ENCODE results near the gene AP2A2. TPM values are rescaled to one million over a fixed set of nuclear protein-coding genes. Genes with fewer than 3 reads are reported as not detected.

Gene AP2A2
- polyA plus RNA-seq, 3 donors, result 5.7 to 61.0 (median 8.2) TPM

DNA sequence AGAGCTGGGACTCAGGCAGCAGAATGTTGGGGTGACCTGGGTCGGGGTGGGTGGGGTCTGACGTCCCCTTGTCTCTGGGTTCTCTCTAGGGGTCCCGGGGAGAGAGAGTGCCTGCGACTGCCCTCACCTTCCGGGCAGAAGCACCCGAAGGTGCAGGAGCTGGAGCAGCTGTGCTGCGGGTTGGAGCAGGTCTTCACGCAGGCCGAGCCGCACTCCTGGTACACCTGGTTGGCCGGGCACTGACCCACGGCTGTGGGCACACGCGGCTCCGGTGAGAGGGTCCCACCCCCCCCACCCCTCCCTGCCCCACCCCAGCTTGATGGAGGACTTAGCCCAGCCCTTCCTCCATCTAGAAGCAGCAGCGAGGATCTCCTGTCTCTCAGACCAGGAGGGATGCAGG is 104.4 kb downstream of the AP2A2 start:
- TF ChIP-seq CTCF (IDR thresholded peaks at IDR 0.05), result no peak

DNA sequence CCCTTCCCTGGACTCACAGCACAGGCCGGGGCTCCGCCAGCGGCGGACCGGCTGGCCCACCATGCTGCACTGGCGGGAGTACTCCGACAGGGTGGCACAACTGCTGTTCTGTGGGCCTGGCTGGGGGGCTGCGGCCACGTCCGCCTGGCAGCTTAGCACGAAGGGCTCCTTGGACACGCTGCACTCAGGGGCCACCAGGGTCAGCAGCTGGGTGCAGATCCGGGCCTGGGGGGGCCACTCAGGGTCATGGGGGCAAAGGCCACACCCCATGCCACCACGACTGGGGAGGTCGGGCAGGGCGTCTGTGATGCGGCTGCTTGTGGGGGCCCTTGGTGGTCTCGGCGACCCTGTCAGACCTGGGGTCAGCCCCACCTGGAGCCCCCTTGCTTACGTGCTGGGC is 104.9 kb downstream of the AP2A2 start:
- H3K36me3 ChIP-seq (replicated peaks in 1 of 2; ENCODE audit: control insufficient read depth in 1 of 2, insufficient read depth in 2 of 2, low read length in 2 of 2), result no peaks in the 10 kb centered on the region
- Mint-ChIP-seq H3K4me1 (no peaks in the 10 kb centered on the region), H3K9me3 (peaks cover 0 to 6% (median 2%) of the 10 kb centered on the region in 7 donors), H3K4me3 (no peak overlapping the region), H3K36me3 (no peaks in the 10 kb centered on the region), H3K27ac (no peak overlapping the region), H3K27me3 (ENCODE audit: low read depth in 3 of 3) (peaks cover 0 to 3% (median 2%) of the 10 kb centered on the region in 3 donors)
- 82% methylated on average over 20 of the region's 20 CpGs for WGBS (ENCODE audit: insufficient coverage)
- H3K9ac ChIP-seq (ENCODE audit: insufficient read depth, low read length, poor library complexity, severe bottlenecking), result no peak overlapping the region
- no peak for TF ChIP-seq CTCF (IDR thresholded peaks at IDR 0.05)
- H3K27me3 ChIP-seq (ENCODE audit: control insufficient read depth in 2 of 2, insufficient read depth in 2 of 2, low read length in 2 of 2), result no peaks in the 10 kb centered on the region
- H3K4me2 ChIP-seq (replicated peaks; ENCODE audit: extremely low read depth, low read length, poor library complexity, severe bottlenecking), result no peak overlapping the region
- H2AFZ ChIP-seq (ENCODE audit: insufficient read depth, low read depth, low read length, poor library complexity, severe bottlenecking), result no peak overlapping the region
- H3K27ac ChIP-seq (ENCODE audit: low read depth in 1 of 2, low read length in 2 of 2), result no peak overlapping the region
- DNase-seq, result no peak
- H3K79me2 ChIP-seq (ENCODE audit: insufficient read depth, low read length), result no peaks in the 10 kb centered on the region
- no peaks in the 10 kb centered on the region for H3K9me3 ChIP-seq (replicated peaks in 1 of 2; ENCODE audit: control insufficient read depth in 1 of 2, insufficient read depth in 1 of 2, low read length in 2 of 2)
- H3K4me1 ChIP-seq (ENCODE audit: control insufficient read depth in 1 of 2, insufficient read depth in 2 of 2, low read length in 2 of 2), result no peaks in the 10 kb centered on the region
- intact Hi-C loops (cut with micrococcal nuclease), result no loop called here
- H3K4me3 ChIP-seq (replicated peaks in 1 of 3; ENCODE audit: low read depth in 2 of 3, low read length in 3 of 3), result no peak overlapping the region
- no peaks in the 10 kb centered on the region for H4K20me1 ChIP-seq (ENCODE audit: insufficient read depth, low read length)

More for the DNA sequence above, 104.4 kb downstream of the AP2A2 start:
- intact Hi-C loops (cut with micrococcal nuclease), result no loop called here
- no peak overlapping the region for H3K27ac Mint-ChIP-seq
- H3K9me3 Mint-ChIP-seq, result peaks cover 0 to 6% (median 2%) of the 10 kb centered on the region in 7 donors
- H3K79me2 ChIP-seq (ENCODE audit: insufficient read depth, low read length), result no peaks in the 10 kb centered on the region
- no peaks in the 10 kb centered on the region for H3K36me3 ChIP-seq (replicated peaks in 1 of 2; ENCODE audit: control insufficient read depth in 1 of 2, insufficient read depth in 2 of 2, low read length in 2 of 2)
- no peaks in the 10 kb centered on the region for H3K27me3 ChIP-seq (ENCODE audit: control insufficient read depth in 2 of 2, insufficient read depth in 2 of 2, low read length in 2 of 2)
- H3K4me3 ChIP-seq (replicated peaks in 1 of 3; ENCODE audit: low read depth in 2 of 3, low read length in 3 of 3), result no peak overlapping the region
- no peak overlapping the region for H3K4me2 ChIP-seq (replicated peaks; ENCODE audit: extremely low read depth, low read length, poor library complexity, severe bottlenecking)
- no peaks in the 10 kb centered on the region for H4K20me1 ChIP-seq (ENCODE audit: insufficient read depth, low read length)
- 82% methylated on average over 11 of the region's 16 CpGs for WGBS (ENCODE audit: insufficient coverage)
- no peaks in the 10 kb centered on the region for H3K4me1 Mint-ChIP-seq
- no peaks in the 10 kb centered on the region for H3K4me1 ChIP-seq (ENCODE audit: control insufficient read depth in 1 of 2, insufficient read depth in 2 of 2, low read length in 2 of 2)
- no peak overlapping the region for H3K27ac ChIP-seq (ENCODE audit: low read depth in 1 of 2, low read length in 2 of 2)
- no peak overlapping the region for H2AFZ ChIP-seq (ENCODE audit: insufficient read depth, low read depth, low read length, poor library complexity, severe bottlenecking)
- DNase-seq, result no peak
- H3K9me3 ChIP-seq (replicated peaks in 1 of 2; ENCODE audit: control insufficient read depth in 1 of 2, insufficient read depth in 1 of 2, low read length in 2 of 2), result no peaks in the 10 kb centered on the region
- no peak overlapping the region for H3K9ac ChIP-seq (ENCODE audit: insufficient read depth, low read length, poor library complexity, severe bottlenecking)
- H3K36me3 Mint-ChIP-seq, result no peaks in the 10 kb centered on the region
- no peak overlapping the region for H3K4me3 Mint-ChIP-seq
- peaks cover 0 to 3% (median 1%) of the 10 kb centered on the region in 3 donors for H3K27me3 Mint-ChIP-seq (ENCODE audit: low read depth in 3 of 3)

Data from CD14-positive monocyte (primary cell).